ENCODE measurements around the gene KCNJ9. TPM values are rescaled to one million over a fixed set of nuclear protein-coding genes. Genes with fewer than 3 reads are reported as not detected.

Gene KCNJ9
- total RNA-seq, 1 donor from 2014 or later: not detected

DNA sequence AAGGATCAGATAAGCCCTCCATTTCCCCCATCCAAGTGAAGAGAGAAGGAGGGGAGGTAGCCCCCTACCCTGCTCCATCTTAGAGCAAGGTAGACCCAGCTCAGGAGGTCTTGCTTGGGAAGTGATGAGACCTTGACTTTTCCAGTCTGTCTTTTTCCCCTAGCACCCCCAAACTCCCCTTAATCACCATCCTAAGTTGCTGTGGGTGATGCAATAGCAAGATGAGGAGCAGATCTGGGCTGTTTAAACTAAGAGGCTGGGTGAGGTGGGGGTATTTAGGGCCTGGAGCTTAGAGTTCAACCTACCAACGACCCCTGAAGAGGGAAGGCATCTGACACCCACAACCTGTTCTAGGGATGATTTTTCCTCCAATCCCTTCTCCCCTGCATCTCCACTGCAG lies 36.0 kb downstream of the KCNJ9 start:
- no peaks in the 10 kb centered on the region for H3K27me3 Mint-ChIP-seq (ENCODE audit: low read depth)
- no peak overlapping the region for H3K4me3 Mint-ChIP-seq
- no peaks in the 10 kb centered on the region for H3K9me3 Mint-ChIP-seq
- H3K4me1 Mint-ChIP-seq: peaks cover 20% of the 10 kb centered on the region
- no peak overlapping the region for H3K27ac Mint-ChIP-seq
- DNase-seq (ENCODE audit: low spot score in 2 of 2, unreplicated experiment in 2 of 2): no peak
- TF ChIP-seq, protein P1, sequence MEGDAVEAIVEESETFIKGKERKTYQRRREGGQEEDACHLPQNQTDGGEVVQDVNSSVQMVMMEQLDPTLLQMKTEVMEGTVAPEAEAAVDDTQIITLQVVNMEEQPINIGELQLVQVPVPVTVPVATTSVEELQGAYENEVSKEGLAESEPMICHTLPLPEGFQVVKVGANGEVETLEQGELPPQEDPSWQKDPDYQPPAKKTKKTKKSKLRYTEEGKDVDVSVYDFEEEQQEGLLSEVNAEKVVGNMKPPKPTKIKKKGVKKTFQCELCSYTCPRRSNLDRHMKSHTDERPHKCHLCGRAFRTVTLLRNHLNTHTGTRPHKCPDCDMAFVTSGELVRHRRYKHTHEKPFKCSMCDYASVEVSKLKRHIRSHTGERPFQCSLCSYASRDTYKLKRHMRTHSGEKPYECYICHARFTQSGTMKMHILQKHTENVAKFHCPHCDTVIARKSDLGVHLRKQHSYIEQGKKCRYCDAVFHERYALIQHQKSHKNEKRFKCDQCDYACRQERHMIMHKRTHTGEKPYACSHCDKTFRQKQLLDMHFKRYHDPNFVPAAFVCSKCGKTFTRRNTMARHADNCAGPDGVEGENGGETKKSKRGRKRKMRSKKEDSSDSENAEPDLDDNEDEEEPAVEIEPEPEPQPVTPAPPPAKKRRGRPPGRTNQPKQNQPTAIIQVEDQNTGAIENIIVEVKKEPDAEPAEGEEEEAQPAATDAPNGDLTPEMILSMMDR (IDR thresholded peaks at IDR 0.05; ENCODE audit: unreplicated experiment): no peak
- no peaks in the 10 kb centered on the region for H3K36me3 Mint-ChIP-seq

DNA sequence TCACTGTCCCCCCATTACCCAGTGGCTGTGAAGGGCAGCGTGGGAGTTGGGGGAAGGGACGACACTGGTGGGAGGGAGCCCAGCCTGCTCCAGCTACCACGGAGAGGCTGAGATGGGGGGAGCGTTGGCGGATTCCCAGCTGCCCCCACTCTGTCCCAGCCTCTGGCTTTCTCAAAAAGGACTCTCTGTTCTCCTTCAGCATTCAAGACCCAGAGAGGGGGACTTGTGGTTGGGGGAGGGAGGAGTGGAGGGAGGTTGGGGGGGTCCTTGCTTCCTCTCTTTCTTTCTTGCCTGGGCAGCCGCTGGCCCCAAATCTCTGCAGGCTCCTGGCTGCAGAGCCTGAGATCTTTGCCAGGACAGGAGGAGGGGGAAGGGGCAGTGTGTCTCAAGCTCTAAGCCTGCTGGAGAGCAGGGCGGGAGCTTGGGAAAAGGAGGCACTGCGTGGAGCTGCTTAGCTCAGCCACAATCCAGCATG lies 36.4 kb downstream of the KCNJ9 start:
- Mint-ChIP-seq H3K4me1 (peaks cover 20% of the 10 kb centered on the region), H3K36me3 (no peaks in the 10 kb centered on the region), H3K27me3 (ENCODE audit: low read depth) (no peaks in the 10 kb centered on the region), H3K27ac (no peak overlapping the region), H3K4me3 (no peak overlapping the region), H3K9me3 (no peaks in the 10 kb centered on the region)
- no peak for DNase-seq (ENCODE audit: low spot score in 2 of 2, unreplicated experiment in 2 of 2)
- TF ChIP-seq, protein P1 (IDR thresholded peaks at IDR 0.05; ENCODE audit: unreplicated experiment): no peak

DNA sequence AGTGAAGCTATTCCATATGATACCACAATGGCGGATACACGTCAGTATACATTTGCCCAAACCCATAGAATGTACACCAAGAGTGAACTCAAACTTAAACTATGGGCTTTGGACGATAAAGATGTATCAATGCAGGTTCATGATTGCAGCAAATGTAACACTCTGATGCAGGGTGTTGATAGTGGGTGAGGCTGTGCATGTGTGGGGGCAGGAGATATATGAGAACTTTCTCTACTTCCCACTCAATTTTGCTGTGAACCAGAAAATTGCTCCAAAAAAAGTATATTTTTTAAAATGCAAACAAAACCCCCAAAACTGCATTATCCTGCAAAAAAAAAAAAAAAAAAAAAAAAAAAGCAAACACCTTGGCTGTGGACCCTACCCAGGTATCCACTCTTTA lies 37.6 kb downstream of the KCNJ9 start:
- DNase-seq (ENCODE audit: low spot score in 2 of 2, unreplicated experiment in 2 of 2): no peak
- Mint-ChIP-seq H3K27ac (no peak overlapping the region), H3K36me3 (no peaks in the 10 kb centered on the region), H3K4me3 (no peak overlapping the region), H3K4me1 (peaks cover 17% of the 10 kb centered on the region), H3K9me3 (no peaks in the 10 kb centered on the region), H3K27me3 (ENCODE audit: low read depth) (no peaks in the 10 kb centered on the region)
- TF ChIP-seq, protein P1 (IDR thresholded peaks at IDR 0.05; ENCODE audit: unreplicated experiment): no peak

DNA sequence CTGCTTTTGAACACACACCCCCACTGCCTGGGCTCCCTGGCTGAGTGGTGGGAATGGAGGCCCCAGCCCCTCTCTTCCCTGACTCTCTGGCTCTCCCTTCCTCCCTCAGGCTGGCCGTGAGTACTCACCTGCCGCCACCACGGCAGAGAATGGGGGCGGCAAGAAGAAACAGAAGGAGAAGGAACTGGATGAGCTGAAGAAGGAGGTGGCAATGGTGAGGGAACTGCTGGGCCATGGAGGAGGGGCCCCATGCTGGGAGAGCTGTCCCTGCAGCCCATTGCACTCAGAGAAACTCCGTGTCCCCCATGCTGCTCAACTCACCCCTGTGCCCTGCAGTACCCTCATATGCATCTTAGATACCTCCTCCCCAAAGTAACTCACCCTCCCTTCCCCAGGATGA lies 39.5 kb downstream of the KCNJ9 start:
- H3K9me3 Mint-ChIP-seq: no peaks in the 10 kb centered on the region
- H3K4me1 Mint-ChIP-seq: peaks cover 13% of the 10 kb centered on the region
- H3K27me3 Mint-ChIP-seq (ENCODE audit: low read depth): no peaks in the 10 kb centered on the region
- DNase-seq (ENCODE audit: low spot score in 2 of 2, unreplicated experiment in 2 of 2): no peak
- no peaks in the 10 kb centered on the region for H3K36me3 Mint-ChIP-seq
- no peak overlapping the region for H3K27ac Mint-ChIP-seq
- H3K4me3 Mint-ChIP-seq: no peak overlapping the region
- TF ChIP-seq, protein P1 (IDR thresholded peaks at IDR 0.05; ENCODE audit: unreplicated experiment): no peak

DNA sequence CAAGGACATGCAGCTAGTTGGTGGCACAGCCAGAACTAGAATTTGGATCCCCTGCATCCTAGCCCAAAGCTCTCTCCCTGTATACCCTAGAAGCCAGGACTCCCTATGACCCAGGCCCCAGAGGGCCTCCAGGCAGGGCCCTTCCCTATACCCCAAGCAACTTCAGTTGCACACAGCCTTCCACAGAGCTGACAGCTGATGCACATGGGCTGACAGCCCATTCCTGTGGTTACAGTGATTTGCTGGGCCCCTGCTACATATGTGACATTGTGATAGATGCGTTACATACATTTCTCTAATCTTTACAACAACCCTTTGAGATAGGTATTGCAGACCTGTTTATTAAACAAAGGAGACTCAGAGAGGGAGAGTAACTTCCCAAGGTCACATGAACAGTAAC lies 40.0 kb downstream of the KCNJ9 start:
- no peak overlapping the region for H3K4me3 Mint-ChIP-seq
- no peaks in the 10 kb centered on the region for H3K36me3 Mint-ChIP-seq
- no peak overlapping the region for H3K27ac Mint-ChIP-seq

More for the DNA sequence above, 40.0 kb downstream of the KCNJ9 start:
- no peak for DNase-seq (ENCODE audit: low spot score in 2 of 2, unreplicated experiment in 2 of 2)
- TF ChIP-seq, protein P1 (IDR thresholded peaks at IDR 0.05; ENCODE audit: unreplicated experiment): no peak
- Mint-ChIP-seq H3K4me1 (peaks cover 13% of the 10 kb centered on the region), H3K27me3 (ENCODE audit: low read depth) (no peaks in the 10 kb centered on the region), H3K9me3 (no peaks in the 10 kb centered on the region)
